Effector memory CD8-positive, alpha-beta T cell (primary cell): ENCODE measurements around the gene PLAC9.
"Not testable (repeated sequence)": the region's sequence is repeated elsewhere in the genome, so short reads cannot be mapped to it uniquely, and the experiment has no call there.

Experiments used
- ATAC-seq: fragments of 150-1000 bp; cut with Tn5 transposase; replicated peaks from 2 replicates; pipeline ENCODE4 v1.10.0; 2021; ENCODE audit warnings: mild to moderate bottlenecking, moderate library complexity
- DNase-seq, 3 experiments: peaks; one replicate each; pipeline ENCODE4 v3.0.0; 2021
- H3K27ac Mint-ChIP-seq, 2 donors: one replicate each; pipeline ENCODE4 v1.8.0; 2022; ENCODE audit warnings: mild to moderate bottlenecking in 2 of 2, mixed read lengths in 2 of 2, moderate library complexity in 2 of 2
- H3K27me3 Mint-ChIP-seq, 2 donors: one replicate each; pipeline ENCODE4 v1.8.0; 2022; ENCODE audit warnings: mixed read lengths in 2 of 2
- H3K36me3 Mint-ChIP-seq: one replicate; pipeline ENCODE4 v1.8.0; 2022; ENCODE audit warnings: mild to moderate bottlenecking, moderate library complexity, mixed read lengths; ENCODE audit not compliant: insufficient read depth
- H3K4me1 Mint-ChIP-seq, 2 donors: one replicate each; pipeline ENCODE4 v1.8.0; 2022; ENCODE audit warnings: low read depth in 2 of 2, mixed read lengths in 2 of 2
- H3K4me3 Mint-ChIP-seq, 2 donors: one replicate each; pipeline ENCODE4 v1.8.0; 2022; ENCODE audit warnings: mild to moderate bottlenecking in 2 of 2, mixed read lengths in 2 of 2, moderate library complexity in 2 of 2
- H3K9me3 Mint-ChIP-seq, 2 donors: one replicate each; pipeline ENCODE4 v1.8.0; 2022; ENCODE audit warnings: mixed read lengths in 2 of 2
- total RNA-seq, 9 experiments: gene quantifications; one replicate each; lab custom pipeline; 2026; lab: John Stamatoyannopoulos, UW

PLAC9 gene, protein sequence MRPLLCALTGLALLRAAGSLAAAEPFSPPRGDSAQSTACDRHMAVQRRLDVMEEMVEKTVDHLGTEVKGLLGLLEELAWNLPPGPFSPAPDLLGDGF
- total RNA-seq, result 0 reads per million in 9 experiments

DNA sequence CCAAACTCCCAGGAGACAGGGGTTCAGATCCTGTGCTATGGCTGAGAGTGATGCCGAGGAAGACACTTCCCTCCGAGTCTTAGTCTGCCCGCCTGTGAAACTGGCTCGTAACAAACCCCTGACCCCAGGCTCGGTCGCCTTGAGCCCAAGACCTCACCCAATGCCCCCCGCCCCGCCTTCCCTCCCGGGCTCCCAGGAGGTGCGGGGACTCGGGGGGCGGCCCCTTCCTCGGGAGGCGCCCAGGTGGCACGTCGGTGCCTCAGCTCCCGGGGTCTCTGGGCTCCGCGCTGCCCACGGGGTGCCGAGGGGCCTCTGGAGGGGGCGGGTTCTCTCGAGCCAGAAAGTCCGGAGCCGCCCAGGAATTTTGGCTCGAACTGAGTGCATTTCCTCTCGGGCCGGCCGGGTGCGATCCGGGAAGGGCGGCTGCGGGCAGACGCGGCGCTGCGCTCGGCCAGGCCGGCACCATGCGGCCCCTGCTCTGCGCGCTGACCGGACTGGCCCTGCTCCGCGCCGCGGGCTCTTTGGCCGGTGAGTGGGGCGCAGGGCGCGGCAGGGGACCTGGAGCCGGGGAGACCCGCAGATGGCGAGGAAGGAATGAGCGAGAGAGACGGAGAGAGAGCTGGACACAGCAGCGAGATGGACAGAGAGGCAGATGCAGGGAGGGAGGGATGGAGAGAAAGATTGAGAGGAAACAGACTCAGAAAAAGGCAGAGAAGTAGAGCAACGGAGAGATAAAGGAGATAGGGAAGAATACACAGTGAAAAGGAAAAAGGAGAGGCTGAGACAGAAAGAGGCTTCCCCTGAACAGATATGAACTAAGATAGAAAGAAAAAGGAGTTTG lies at the start of gene PLAC9:
Gene PLAC9, plus strand, starts transcription at position 432 of the 841 bp plus-strand sequence. Its CDS starts 33 bp downstream, at position 465.
- ATAC-seq, result no peak
- Mint-ChIP-seq H3K4me3 (peak within 1 kb of the TSS in 1 of 2 donors; percentile 2), H3K4me1 (peaks cover 3 to 4% of the 10 kb centered on the region in 2 donors), H3K27me3 (peaks cover 36 to 66% of the 10 kb centered on the region in 2 donors), H3K9me3 (no peaks in the 10 kb centered on the region), H3K27ac (peak within 1 kb of the TSS in 1 of 2 donors; percentile 22), H3K36me3 (peaks cover 3% of the 10 kb centered on the region)
- no peak for DNase-seq

DNA sequence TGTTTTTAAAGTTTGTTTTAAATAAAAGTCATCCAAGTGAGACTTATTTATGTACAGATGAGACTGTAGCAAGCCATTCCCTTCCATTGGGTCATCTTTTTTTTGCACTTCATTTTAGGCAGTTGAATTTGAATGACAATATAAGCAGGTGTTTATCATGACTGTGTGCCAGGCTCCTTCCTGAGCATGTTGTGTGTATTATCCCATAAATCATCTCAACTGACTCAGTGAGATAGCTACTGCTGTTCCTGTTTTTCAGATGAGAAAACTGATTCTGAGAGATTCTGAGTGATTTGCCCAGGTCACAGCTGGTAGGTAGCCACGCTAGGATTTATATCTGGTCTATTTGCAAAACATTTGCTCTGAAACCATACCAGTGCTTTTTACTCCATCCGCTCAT lies 42.4 kb upstream of the PLAC9 start:
- no peaks in the 10 kb centered on the region for H3K4me1 Mint-ChIP-seq
- H3K27me3 Mint-ChIP-seq, result no peaks in the 10 kb centered on the region
- H3K9me3 Mint-ChIP-seq, result no peaks in the 10 kb centered on the region
- DNase-seq (no peak), ATAC-seq (no peak)
- H3K27ac Mint-ChIP-seq, result no peak overlapping the region
- H3K36me3 Mint-ChIP-seq, result peaks cover 10% of the 10 kb centered on the region
- H3K4me3 Mint-ChIP-seq, result no peak overlapping the region

DNA sequence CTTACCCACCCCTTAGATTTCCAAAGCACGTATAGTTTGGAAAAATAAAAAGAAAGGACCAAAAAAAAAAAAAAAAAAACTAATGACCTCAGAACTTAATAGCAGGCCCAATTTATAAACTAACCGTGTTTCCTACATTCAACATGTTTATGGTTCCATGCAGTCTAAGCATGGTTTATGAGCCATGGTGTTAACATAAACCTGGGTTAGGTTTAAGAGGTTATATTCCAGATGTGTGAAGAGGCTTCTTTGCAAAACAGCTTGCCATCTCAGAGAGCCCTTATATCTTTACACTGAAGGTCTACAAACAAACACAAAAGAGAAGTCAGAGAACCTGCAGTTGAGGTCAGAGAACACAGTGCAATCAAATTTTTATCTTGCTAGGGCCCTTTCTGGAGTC lies 38.3 kb upstream of the PLAC9 start:
- Mint-ChIP-seq H3K27ac (no peak overlapping the region), H3K36me3 (peaks cover 5% of the 10 kb centered on the region)
- no peak for ATAC-seq

DNA sequence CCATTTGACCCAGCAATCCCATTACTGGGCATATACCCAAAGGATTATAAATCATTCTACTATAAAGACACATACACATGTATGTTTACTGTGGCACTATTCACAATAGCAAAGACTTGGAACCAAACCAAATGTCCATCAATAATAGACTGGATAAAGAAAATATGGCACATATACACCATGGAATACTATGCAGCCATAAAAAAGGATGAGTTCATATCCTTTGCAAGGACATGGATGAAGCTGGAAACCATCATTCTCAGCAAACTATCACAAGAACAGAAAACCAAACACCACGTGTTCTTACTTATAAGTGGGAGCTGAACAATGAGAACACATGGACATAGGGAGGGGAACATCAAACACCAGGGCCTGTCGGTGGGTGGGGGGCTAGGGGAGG lies 34.3 kb upstream of the PLAC9 start:
- not testable (repeated sequence) for DNase-seq, ATAC-seq, H3K9me3 Mint-ChIP-seq, H3K4me1 Mint-ChIP-seq, H3K27ac Mint-ChIP-seq, H3K36me3 Mint-ChIP-seq, H3K4me3 Mint-ChIP-seq
- peaks cover 7 to 29% of the 10 kb centered on the region in 2 donors for H3K27me3 Mint-ChIP-seq

More for the DNA sequence above, 38.3 kb upstream of the PLAC9 start:
- H3K4me3 Mint-ChIP-seq, result no peak overlapping the region
- H3K4me1 Mint-ChIP-seq, result no peaks in the 10 kb centered on the region
- H3K9me3 Mint-ChIP-seq, result no peaks in the 10 kb centered on the region
- peaks cover 7 to 29% of the 10 kb centered on the region in 2 donors for H3K27me3 Mint-ChIP-seq
- no peak for DNase-seq

DNA sequence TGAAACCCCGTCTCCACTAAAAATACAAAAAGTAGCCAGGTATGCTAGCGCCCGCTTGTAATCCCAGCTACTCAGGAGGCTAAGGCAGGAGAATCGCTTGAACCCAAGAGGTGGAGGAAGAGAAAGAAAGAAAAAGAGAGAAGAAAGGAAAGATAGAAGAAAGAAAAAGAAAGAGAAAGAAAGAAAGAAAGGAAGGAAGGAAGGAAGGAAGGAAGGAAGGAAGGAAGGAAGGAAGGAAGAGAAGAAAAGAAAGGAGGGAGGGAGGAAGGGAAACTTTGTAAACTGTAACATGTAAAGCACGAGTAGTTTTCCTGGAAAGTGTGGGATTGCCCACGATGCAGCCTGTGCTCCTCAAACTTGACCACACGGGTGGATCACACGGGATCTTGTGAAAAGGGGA lies 33.2 kb upstream of the PLAC9 start:
- not testable (repeated sequence) for H3K4me1 Mint-ChIP-seq, DNase-seq, ATAC-seq, H3K27ac Mint-ChIP-seq, H3K36me3 Mint-ChIP-seq, H3K4me3 Mint-ChIP-seq, H3K9me3 Mint-ChIP-seq
- peaks cover 7 to 29% of the 10 kb centered on the region in 2 donors for H3K27me3 Mint-ChIP-seq

DNA sequence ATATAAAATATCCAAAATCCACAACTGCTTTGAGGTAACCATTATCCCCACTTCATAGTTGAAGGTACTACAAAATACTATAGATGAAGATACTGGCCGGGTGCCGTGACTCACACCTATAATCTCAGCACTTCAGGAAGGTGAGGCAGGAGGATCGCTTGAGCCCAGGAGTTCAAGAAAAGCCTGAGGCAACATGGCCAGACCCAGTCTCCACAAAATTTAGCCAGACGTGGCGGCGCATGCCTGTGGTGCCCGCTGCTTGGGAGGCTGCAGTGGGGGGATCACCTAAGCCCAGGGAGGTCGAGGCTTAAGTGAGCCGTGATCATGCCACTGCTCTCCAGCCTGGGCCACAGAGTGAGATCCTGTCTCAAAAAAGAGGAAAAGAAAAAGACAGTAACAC lies 32.4 kb upstream of the PLAC9 start:
- no peak overlapping the region for H3K27ac Mint-ChIP-seq
- no peaks in the 10 kb centered on the region for H3K9me3 Mint-ChIP-seq
- no peaks in the 10 kb centered on the region for H3K36me3 Mint-ChIP-seq
- H3K27me3 Mint-ChIP-seq, result peaks cover 7 to 29% of the 10 kb centered on the region in 2 donors
- no peak overlapping the region for H3K4me3 Mint-ChIP-seq
- H3K4me1 Mint-ChIP-seq, result no peaks in the 10 kb centered on the region
- no peak for ATAC-seq
- no peak for DNase-seq

DNA sequence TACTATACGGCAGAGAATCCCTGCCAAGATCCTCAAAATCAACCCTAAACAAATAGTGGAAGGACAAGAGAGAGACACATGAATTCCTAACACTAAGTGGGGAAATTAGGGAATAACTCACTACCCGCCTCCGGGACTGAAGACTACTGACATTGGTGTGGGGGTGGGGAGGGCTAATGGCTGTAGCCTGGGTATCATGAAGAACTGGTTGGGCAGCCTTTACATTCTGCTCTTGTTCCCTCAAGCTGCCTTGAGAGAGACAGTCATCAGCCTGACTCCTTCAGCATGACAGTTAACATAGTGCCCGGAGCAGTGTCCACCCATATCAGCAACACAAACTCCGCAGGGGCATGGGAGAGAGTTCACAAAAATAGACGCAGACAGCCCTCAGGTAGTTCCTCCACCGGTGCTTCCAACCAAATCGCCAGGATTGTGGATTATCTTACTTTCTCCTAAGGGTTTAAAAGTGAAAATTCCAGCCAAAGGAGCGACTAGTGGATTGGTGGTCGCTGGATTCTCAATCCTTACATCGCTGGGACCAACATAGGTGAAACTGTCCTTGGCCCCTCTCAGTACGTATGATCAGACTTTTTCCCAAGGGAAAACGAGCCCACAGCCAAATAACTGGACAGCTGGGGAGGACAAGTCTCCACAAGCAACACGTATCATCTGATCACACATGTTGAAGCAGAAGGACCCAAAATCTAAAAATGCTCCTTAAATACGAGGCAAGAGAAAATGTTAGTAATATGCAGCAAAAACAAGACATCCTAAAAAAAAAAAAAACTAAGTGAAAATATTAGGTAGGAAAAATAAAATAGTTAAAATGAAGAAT lies 31.5 kb upstream of the PLAC9 start:
- H3K36me3 Mint-ChIP-seq, result no peaks in the 10 kb centered on the region
- no peak overlapping the region for H3K27ac Mint-ChIP-seq
- ATAC-seq, result no peak
- no peaks in the 10 kb centered on the region for H3K4me1 Mint-ChIP-seq
- no peak for DNase-seq
- no peaks in the 10 kb centered on the region for H3K9me3 Mint-ChIP-seq
- peaks cover 7 to 27% of the 10 kb centered on the region in 2 donors for H3K27me3 Mint-ChIP-seq
- no peak overlapping the region for H3K4me3 Mint-ChIP-seq

DNA sequence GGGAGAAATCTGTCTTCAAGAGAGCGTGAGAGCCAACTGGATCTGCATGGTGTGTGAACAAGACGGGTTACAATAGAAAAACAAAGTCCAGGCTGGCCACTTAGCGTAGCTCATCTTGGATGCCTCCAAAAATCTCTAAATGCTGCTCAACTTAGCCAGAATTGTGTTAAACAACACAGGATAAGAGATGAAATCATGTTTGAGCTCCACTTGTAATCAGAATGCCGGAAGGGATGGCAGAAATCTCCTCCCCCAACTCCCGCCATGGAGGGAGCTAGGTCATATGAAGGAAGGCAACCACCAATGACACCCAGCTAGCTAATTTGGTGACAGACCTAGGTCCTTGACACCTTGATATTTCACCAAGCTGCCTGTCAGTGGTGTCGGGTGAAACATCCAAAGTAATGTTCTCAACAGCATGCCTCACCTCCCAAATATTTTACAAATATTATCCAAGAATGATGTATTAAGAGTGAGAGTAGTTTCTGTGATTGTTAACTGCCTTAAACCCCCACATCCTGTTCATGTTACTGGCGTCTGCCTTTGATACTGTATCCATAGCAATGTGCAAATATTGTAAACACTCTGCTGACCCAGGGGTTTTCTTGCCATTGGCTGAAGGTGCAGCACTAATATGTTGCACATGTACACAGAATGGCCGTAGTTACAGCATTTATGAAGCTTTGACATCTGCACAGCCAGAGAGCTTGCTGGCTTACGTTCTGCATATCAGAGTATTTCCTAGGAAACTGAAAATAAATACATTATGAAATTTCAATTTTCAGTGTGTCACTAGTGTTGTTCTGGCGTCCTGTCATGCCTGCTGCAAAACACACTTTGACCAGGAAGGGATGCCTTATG lies 28.2 kb upstream of the PLAC9 start:
- peaks cover 0 to 8% of the 10 kb centered on the region in 2 donors for H3K9me3 Mint-ChIP-seq
- peak overlapping the region in 1 of 2 donors; percentile 54 for H3K27ac Mint-ChIP-seq
- no peaks in the 10 kb centered on the region for H3K4me1 Mint-ChIP-seq
- no peaks in the 10 kb centered on the region for H3K27me3 Mint-ChIP-seq
- no peaks in the 10 kb centered on the region for H3K36me3 Mint-ChIP-seq
- DNase-seq (no peak), ATAC-seq (peak; percentile 68)
- no peak overlapping the region for H3K4me3 Mint-ChIP-seq

DNA sequence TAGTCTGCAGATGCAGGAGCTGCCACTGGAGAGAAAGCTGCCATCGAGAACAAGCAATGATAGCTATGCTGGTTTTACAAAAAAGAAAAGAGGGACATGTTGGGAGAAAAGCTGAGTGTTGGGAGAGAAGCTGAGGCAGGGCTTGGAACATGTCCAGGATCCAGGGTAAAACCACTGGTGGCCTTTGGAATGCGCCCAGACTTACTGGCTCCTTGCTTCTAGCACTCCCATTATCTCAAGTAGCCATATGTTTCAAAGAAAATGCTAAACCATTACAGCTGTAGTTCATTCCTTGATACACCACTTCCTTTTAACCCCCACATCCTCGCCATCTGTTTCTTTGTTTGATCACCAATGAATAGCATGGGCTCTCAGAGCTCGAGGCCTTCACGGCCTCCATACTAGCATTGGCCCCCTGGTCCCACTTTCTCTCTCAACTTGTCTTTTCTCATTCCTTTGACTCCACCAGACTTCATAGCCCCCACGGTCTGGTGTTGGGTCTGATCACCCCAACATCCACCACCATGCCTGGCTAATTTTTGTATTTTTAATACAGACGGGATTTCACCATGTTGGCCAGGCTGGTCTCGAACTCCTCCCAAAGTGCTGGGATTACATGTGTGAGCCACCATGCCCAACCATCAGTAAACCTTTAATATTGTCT lies 23.8 kb upstream of the PLAC9 start:
- no peak overlapping the region for H3K27ac Mint-ChIP-seq
- ATAC-seq, result no peak

DNA sequence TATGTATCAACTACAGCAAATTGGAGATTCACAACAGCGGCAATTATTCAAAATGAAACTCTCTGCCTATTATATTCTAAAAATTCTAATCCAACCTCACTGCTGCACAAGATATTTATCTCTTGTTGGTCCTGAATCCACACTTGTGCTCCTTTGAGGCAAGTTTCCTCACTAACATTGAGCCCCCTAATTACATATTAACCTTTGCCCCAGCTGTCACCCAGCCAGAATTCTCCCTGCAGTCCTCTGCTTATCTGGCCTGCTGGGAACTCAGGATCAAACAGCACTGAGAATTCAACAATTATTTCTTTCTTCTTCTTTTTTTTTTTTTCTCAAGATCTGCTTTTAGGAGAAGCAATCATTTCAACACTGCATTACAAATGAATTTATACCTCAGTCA lies 21.5 kb upstream of the PLAC9 start:
- Mint-ChIP-seq H3K27ac (peak overlapping the region; percentile 75 to 91), H3K9me3 (peaks cover 0 to 8% of the 10 kb centered on the region in 2 donors), H3K4me1 (peaks cover 9 to 14% of the 10 kb centered on the region in 2 donors), H3K4me3 (peak overlapping the region; percentile 69 to 83), H3K27me3 (no peaks in the 10 kb centered on the region), H3K36me3 (no peaks in the 10 kb centered on the region)
- no peak for ATAC-seq
- no peak for DNase-seq

More for the DNA sequence above, 23.8 kb upstream of the PLAC9 start:
- DNase-seq, result no peak
- H3K27me3 Mint-ChIP-seq, result no peaks in the 10 kb centered on the region
- no peaks in the 10 kb centered on the region for H3K36me3 Mint-ChIP-seq
- no peak overlapping the region for H3K4me3 Mint-ChIP-seq
- peaks cover 9 to 14% of the 10 kb centered on the region in 2 donors for H3K4me1 Mint-ChIP-seq
- peaks cover 0 to 8% of the 10 kb centered on the region in 2 donors for H3K9me3 Mint-ChIP-seq

DNA sequence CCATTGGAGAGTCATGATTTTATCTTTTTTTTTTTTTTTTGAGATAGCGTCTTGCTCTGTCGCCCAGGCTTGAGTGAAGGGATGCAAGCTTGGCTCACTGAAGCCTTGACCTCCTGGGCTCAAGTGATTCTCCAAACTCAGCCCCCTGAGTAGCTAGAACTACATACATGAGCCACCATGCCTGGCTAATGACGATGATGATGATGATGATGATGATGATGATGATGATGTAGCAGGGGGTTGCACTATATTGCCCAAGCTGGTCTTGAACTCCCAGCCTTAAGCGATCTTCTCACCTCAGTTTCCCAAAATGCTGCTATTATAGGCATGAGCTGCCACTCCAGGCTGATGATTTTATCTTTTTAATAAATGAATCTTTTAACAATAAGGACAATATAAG lies 13.9 kb upstream of the PLAC9 start:
- Mint-ChIP-seq H3K4me1 (no peaks in the 10 kb centered on the region), H3K9me3 (no peaks in the 10 kb centered on the region), H3K27me3 (peaks cover 0 to 13% of the 10 kb centered on the region in 2 donors), H3K4me3 (no peak overlapping the region), H3K27ac (no peak overlapping the region), H3K36me3 (no peaks in the 10 kb centered on the region)
- DNase-seq, result no peak
- no peak for ATAC-seq

DNA sequence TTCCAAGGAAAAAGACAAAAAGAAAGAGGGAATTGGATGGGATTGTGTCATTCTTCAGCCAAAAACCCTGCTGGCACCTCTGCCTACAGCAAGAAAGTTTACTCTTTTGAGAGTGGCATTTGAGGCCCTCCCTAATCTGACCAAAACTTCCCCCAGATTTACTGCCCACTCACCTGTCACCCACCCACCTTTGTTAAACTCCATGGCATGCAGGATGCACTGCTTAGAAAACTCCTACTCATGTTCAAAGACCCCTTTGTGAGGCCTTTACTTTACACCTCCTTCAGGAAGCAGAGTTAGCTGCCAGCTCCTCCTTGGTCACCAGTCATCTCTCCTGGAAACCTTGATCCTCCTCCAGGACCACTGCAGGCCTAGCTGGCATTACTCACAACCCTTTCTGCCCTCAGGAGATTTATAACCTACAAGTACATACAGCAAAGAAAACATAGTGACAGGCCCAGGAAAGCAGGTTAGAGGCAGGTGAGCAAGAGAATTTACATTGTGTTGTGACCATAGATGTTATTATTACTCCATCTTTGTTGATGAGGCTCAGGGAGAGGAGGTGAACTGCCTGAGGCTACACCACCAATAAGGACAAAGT lies 10.3 kb upstream of the PLAC9 start:
- ATAC-seq (no peak), DNase-seq (no peak)
- no peak overlapping the region for H3K4me3 Mint-ChIP-seq
- H3K4me1 Mint-ChIP-seq, result no peaks in the 10 kb centered on the region
- H3K27ac Mint-ChIP-seq, result no peak overlapping the region
- H3K27me3 Mint-ChIP-seq, result peaks cover 14 to 39% of the 10 kb centered on the region in 2 donors
- no peaks in the 10 kb centered on the region for H3K36me3 Mint-ChIP-seq
- H3K9me3 Mint-ChIP-seq, result no peaks in the 10 kb centered on the region
